Neural cell (in vitro differentiated cells): ENCODE measurements around the gene ADAMTS2. TPM values are rescaled to one million over a fixed set of nuclear protein-coding genes. Genes with fewer than 3 reads are reported as not detected.

Experiments
- H2AFZ ChIP-seq: fragments of 200-600, 300-800 bp; sonication (generic), shearing (Covaris generic); 2 replicates; pipeline ENCODE4 v1.6.0; 2014; ENCODE audit warnings: low read depth, mild to moderate bottlenecking, antibody characterized with exemption, low read length, moderate library complexity
- H3F3A ChIP-seq: fragments of 200-600 bp; shearing (Covaris generic); 2 replicates; pipeline ENCODE4 v1.6.1; 2016; ENCODE audit warnings: mild to moderate bottlenecking, moderate library complexity, mixed read lengths, antibody characterized with exemption, low read length; ENCODE audit not compliant: insufficient read depth, poor library complexity, severe bottlenecking
- H3K27ac ChIP-seq: fragments of 200-600, 300-800 bp; sonication (generic), shearing (Covaris generic); 2 replicates; pipeline ENCODE4 v1.5.1; 2014; ENCODE audit warnings: mild to moderate bottlenecking, low read length, moderate library complexity
- H3K27me3 ChIP-seq: fragments of 300-800, 200-600 bp; sonication (generic), shearing (Covaris generic); 2 replicates; pipeline ENCODE4 v1.6.0; 2014; ENCODE audit warnings: mild to moderate bottlenecking, low read depth, low read length, moderate library complexity; ENCODE audit not compliant: insufficient read depth
- H3K36me3 ChIP-seq: fragments of 300-800, 200-600 bp; sonication (generic), shearing (Covaris generic); 2 replicates; pipeline ENCODE4 v1.5.1; 2014; ENCODE audit warnings: mild to moderate bottlenecking, antibody characterized with exemption, low read length, moderate library complexity; ENCODE audit not compliant: insufficient read depth
- H3K4me2 ChIP-seq: fragments of 300-800, 200-600 bp; sonication (generic), shearing (Covaris generic); 2 replicates; pipeline ENCODE4 v1.6.0; 2014; ENCODE audit warnings: mild to moderate bottlenecking, low read length
- H3K4me3 ChIP-seq: fragments of 300-800, 200-600 bp; sonication (generic), shearing (Covaris generic); 2 replicates; pipeline ENCODE4 v1.5.1; 2014; ENCODE audit warnings: mild to moderate bottlenecking, low read length, moderate library complexity
- H3K79me2 ChIP-seq: fragments of 200-600 bp; shearing (Covaris generic); replicated peaks from 2 replicates; pipeline ENCODE4 v1.6.0; 2014; ENCODE audit warnings: mild to moderate bottlenecking, low read length, moderate library complexity; ENCODE audit not compliant: insufficient read depth
- H3K9ac ChIP-seq: fragments of 300-800, 200-600 bp; sonication (generic), shearing (Covaris generic); 2 replicates; pipeline ENCODE4 v1.6.1; 2016; ENCODE audit warnings: mild to moderate bottlenecking, low read length, mixed read lengths
- H3K9me2 ChIP-seq: fragments of 200-600 bp; shearing (Covaris generic); 2 replicates; pipeline ENCODE4 v1.6.1; 2016; ENCODE audit warnings: mild to moderate bottlenecking, low read length, mixed read lengths; ENCODE audit not compliant: insufficient read depth
- H3K9me3 ChIP-seq: fragments of 200-600, 300-800 bp; sonication (generic), shearing (Covaris generic); 2 replicates; pipeline ENCODE4 v1.6.1; 2016; ENCODE audit warnings: mild to moderate bottlenecking, mixed run types, low read length, moderate library complexity, mixed read lengths
- H4K20me1 ChIP-seq: fragments of 200-600 bp; shearing (Covaris generic); 2 replicates; pipeline ENCODE4 v1.6.1; 2016; ENCODE audit warnings: mild to moderate bottlenecking, mixed run types; ENCODE audit not compliant: insufficient read depth
- CTCF ChIP-seq: fragments of 450-650 bp; IDR thresholded peaks from 2 replicates; pipeline ENCODE4 v1.5.1; 2014; ENCODE audit warnings: antibody characterized with exemption, mild to moderate bottlenecking, moderate library complexity; ENCODE audit not compliant: poor library complexity, severe bottlenecking
- EP300 ChIP-seq: fragments of 450-650 bp; conservative IDR thresholded peaks from 2 replicates; pipeline ENCODE4 v1.6.1; 2014; ENCODE audit warnings: antibody characterized with exemption, mild to moderate bottlenecking, moderate library complexity; ENCODE audit not compliant: poor library complexity, severe bottlenecking
- EZH2 ChIP-seq: fragments of 200-600, 300-800 bp; shearing (Covaris generic), sonication (generic); IDR thresholded peaks from 2 replicates; pipeline ENCODE4 v1.6.1; 2014; ENCODE audit warnings: antibody characterized with exemption, low read length, borderline replicate concordance, mild to moderate bottlenecking; ENCODE audit not compliant: insufficient read depth, poor library complexity, severe bottlenecking
- MXI1 ChIP-seq: fragments of 450-650 bp; conservative IDR thresholded peaks from 2 replicates; pipeline ENCODE4 v1.6.1; 2014; ENCODE audit warnings: antibody characterized with exemption, mild to moderate bottlenecking; ENCODE audit not compliant: poor library complexity, severe bottlenecking
- POLR2AphosphoS5 ChIP-seq: IDR thresholded peaks from 2 replicates; pipeline ENCODE4 v1.6.1; 2012
- RAD21 ChIP-seq: fragments of 450-650 bp; conservative IDR thresholded peaks from 2 replicates; pipeline ENCODE4 v1.6.1; 2014; ENCODE audit warnings: antibody characterized with exemption, mild to moderate bottlenecking, moderate library complexity
- REST ChIP-seq: IDR thresholded peaks from 2 replicates; pipeline ENCODE4 v1.6.1; 2012; ENCODE audit warnings: borderline replicate concordance
- SMC3 ChIP-seq: fragments of 450-650 bp; conservative IDR thresholded peaks from 2 replicates; pipeline ENCODE4 v1.6.1; 2014; ENCODE audit warnings: antibody characterized with exemption, mild to moderate bottlenecking, moderate library complexity; ENCODE audit not compliant: poor library complexity
- TAF1 ChIP-seq: IDR thresholded peaks from 2 replicates; pipeline ENCODE4 v1.6.1; 2012; ENCODE audit warnings: low read depth
- polyA plus RNA-seq: library from polyadenylated mRNA; depleted of rRNA; stranded (reverse); fragments of >200 nt; gene quantifications from 2 replicates; pipeline ENCODE4 v1.2.3, GENCODE V29; 2014

ADAMTS2 gene
- polyA plus RNA-seq, 1 donor from 2014 or later, result 0.61 TPM

GRCh38 chr5:179080724-179081123 lies 264.5 kb downstream of the ADAMTS2 start:
- Histone ChIP-seq H3K4me3 (no peak overlapping the region), H3K79me2 (no peaks in the 10 kb centered on the region), H3K36me3 (no peaks in the 10 kb centered on the region)

More at GRCh38 chr5:179080724-179081123, 264.5 kb downstream of the ADAMTS2 start:
- H3K9ac ChIP-seq, result no peak overlapping the region
- H3F3A ChIP-seq, result no peaks in the 10 kb centered on the region
- no peak overlapping the region for H3K27ac ChIP-seq
- TF ChIP-seq CTCF (no peak), EP300 (no peak), RAD21 (no peak), POLR2AphosphoS5 (no peak), SMC3 (no peak), REST (no peak), TAF1 (no peak), EZH2 (no peak), MXI1 (no peak)
- no peaks in the 10 kb centered on the region for H4K20me1 ChIP-seq
- H3K4me2 ChIP-seq, result no peak overlapping the region
- H3K9me3 ChIP-seq, result peaks cover 21% of the 10 kb centered on the region
- H2AFZ ChIP-seq, result no peak overlapping the region
- H3K27me3 ChIP-seq, result no peaks in the 10 kb centered on the region
- H3K9me2 ChIP-seq, result no peaks in the 10 kb centered on the region
